Activated CD8-positive, alpha-beta T cell treated with anti-CD3 and anti-CD28 coated beads for 36 hours (primary cell): Measurements from ENCODE around the gene SIRT7. TPM values are rescaled to one million over a fixed set of nuclear protein-coding genes. Genes with fewer than 3 reads are reported as not detected.

Experiments used
- ATAC-seq: fragments of 200-7000 bp; cut with Tn5 transposase; one replicate; pipeline ENCODE4 v1.10.0; 2021; ENCODE audit warnings: mild to moderate bottlenecking, moderate library complexity
- CTCF ChIA-PET: fragments of 350-600 bp; sonication (Branson Sonifier 250); formaldehyde crosslinking; loops from one replicate; lab custom pipeline; 2021; ENCODE audit warnings: antibody characterized with exemption; lab: Charles Lee
- POLR2A ChIA-PET: fragments of 350-600 bp; sonication (Branson Sonifier 250); formaldehyde crosslinking; loops from one replicate; lab custom pipeline; 2021; ENCODE audit warnings: antibody characterized with exemption; lab: Charles Lee
- DNase-seq: peaks from one replicate; pipeline ENCODE4 v3.0.0-alpha.2; 2020
- H3K27ac Mint-ChIP-seq: one replicate; pipeline ENCODE4 v1.8.0; 2021; ENCODE audit warnings: mild to moderate bottlenecking, mixed read lengths
- H3K27me3 Mint-ChIP-seq: one replicate; pipeline ENCODE4 v1.8.0; 2021; ENCODE audit warnings: mixed read lengths
- H3K36me3 Mint-ChIP-seq: one replicate; pipeline ENCODE4 v1.8.0; 2021; ENCODE audit warnings: low read depth, mixed read lengths
- H3K4me1 Mint-ChIP-seq: one replicate; pipeline ENCODE4 v1.8.0; 2021; ENCODE audit warnings: low read depth, mixed read lengths
- H3K4me3 Mint-ChIP-seq: one replicate; pipeline ENCODE4 v1.8.0; 2021; ENCODE audit warnings: mild to moderate bottlenecking, moderate library complexity, mixed read lengths
- H3K9me3 Mint-ChIP-seq: one replicate; pipeline ENCODE4 v1.8.0; 2021; ENCODE audit warnings: mixed read lengths
- CTCF ChIP-seq: fragments of 200-600 bp; IDR thresholded peaks from one replicate; pipeline ENCODE4 v1.8.0; 2022; ENCODE audit warnings: antibody characterized with exemption, mild to moderate bottlenecking
- intact Hi-C: fragments of 100-400 bp; cut with micrococcal nuclease; formaldehyde crosslinking; loops from one replicate; pipeline ENCODE4 v1.10.0; 2022
- total RNA-seq, 2 experiments: library from RNA; stranded (reverse); gene quantifications; one replicate each; pipeline ENCODE4 v1.2.3, GENCODE V29; 2021

SIRT7 gene
- total RNA-seq, 2 experiments from 2014 or later: 28.1 to 32.0 TPM

- POLR2A ChIA-PET: interaction anchor here (0.8 to 2.8 kb wide), 3 partner anchors 9 to 68 kb away, joined by 3 to 12 read pairs (median 4); no protein-coding TSS in a partner anchor
- no peak for TF ChIP-seq CTCF
- DNase-seq: no peak
- Mint-ChIP-seq H3K36me3 (peaks cover 39% of the 10 kb centered on the region), H3K27ac (no peak overlapping the region), H3K4me1 (peaks cover 41% of the 10 kb centered on the region), H3K4me3 (peak overlapping the region; percentile 5), H3K27me3 (peaks cover 2% of the 10 kb centered on the region), H3K9me3 (no peaks in the 10 kb centered on the region)
- ATAC-seq: no peak
- CTCF ChIA-PET: interaction anchor here (1.0 to 1.6 kb wide), 2 partner anchors 64 to 86 kb away, joined by 3 to 4 read pairs; no protein-coding TSS in a partner anchor
- intact Hi-C loops: no loop called here
Measured at GRCh38 chr17:81934098-81934757, 16.3 kb upstream of the SIRT7 start.

DNA sequence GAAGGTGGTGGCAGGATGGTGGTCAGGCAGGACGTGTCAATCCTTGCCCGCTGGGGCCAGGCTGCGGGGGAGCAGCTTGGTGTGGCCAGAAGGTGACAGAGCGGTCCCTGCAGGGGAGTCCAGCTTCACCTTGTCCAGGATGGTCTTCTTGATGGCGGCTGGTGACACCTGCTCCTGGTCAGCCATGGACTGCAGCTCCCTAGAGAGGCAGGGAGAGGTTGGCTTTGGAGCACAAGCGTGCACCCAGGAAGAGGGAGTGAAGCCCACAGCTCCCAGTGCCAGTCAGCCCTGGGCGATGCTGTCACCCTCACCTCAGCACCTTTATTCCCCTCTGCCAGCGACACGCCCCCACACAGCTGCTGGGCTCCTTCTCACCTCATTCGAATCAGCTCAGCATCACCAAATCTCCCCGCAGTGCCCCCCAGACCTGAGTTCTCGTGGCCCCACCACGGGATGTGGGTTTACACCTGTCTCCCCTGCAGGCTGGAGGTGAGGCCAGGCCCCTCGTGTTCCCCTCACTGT lies 15.3 kb upstream of the SIRT7 start:
- intact Hi-C loops: no loop called here
- H3K36me3 Mint-ChIP-seq: peaks cover 39% of the 10 kb centered on the region
- no peak overlapping the region for H3K4me3 Mint-ChIP-seq
- peaks cover 43% of the 10 kb centered on the region for H3K4me1 Mint-ChIP-seq
- no peaks in the 10 kb centered on the region for H3K9me3 Mint-ChIP-seq
- ChIA-PET POLR2A (interaction anchor here (1.5 to 2.8 kb wide), 2 partner anchors 10 to 16 kb away, joined by 3 to 12 read pairs; no protein-coding TSS in a partner anchor), CTCF (interaction anchor here (1.0 kb wide), 1 partner anchor 87 kb away, joined by 3 read pairs; no protein-coding TSS in a partner anchor)
- TF ChIP-seq CTCF: no peak
- H3K27ac Mint-ChIP-seq: no peak overlapping the region
- H3K27me3 Mint-ChIP-seq: peaks cover 5% of the 10 kb centered on the region
- DNase-seq (peak; percentile 39), ATAC-seq (no peak)

GRCh38 chr17:81932333-81932983 lies 14.5 kb upstream of the SIRT7 start:
- DNase-seq (no peak), ATAC-seq (no peak)
- TF ChIP-seq CTCF: no peak
- Mint-ChIP-seq H3K36me3 (peaks cover 39% of the 10 kb centered on the region), H3K27ac (no peak overlapping the region), H3K9me3 (no peaks in the 10 kb centered on the region), H3K27me3 (peaks cover 5% of the 10 kb centered on the region), H3K4me3 (no peak overlapping the region), H3K4me1 (peaks cover 38% of the 10 kb centered on the region)
- CTCF ChIA-PET: interaction anchor here (2.2 kb wide), 1 partner anchor 27 kb away, joined by 7 read pairs; no protein-coding TSS in a partner anchor
- intact Hi-C loops: no loop called here
- POLR2A ChIA-PET: no interaction called here

- intact Hi-C loops: no loop called here
- no peak overlapping the region for H3K27ac Mint-ChIP-seq
Measured at GRCh38 chr17:81931557-81932332, 13.8 kb upstream of the SIRT7 start.

More at GRCh38 chr17:81931557-81932332, 13.8 kb upstream of the SIRT7 start:
- Mint-ChIP-seq H3K36me3 (peaks cover 39% of the 10 kb centered on the region), H3K4me3 (no peak overlapping the region), H3K9me3 (no peaks in the 10 kb centered on the region), H3K27me3 (peaks cover 5% of the 10 kb centered on the region), H3K4me1 (peaks cover 38% of the 10 kb centered on the region)
- TF ChIP-seq CTCF: no peak
- ATAC-seq: no peak
- DNase-seq: no peak
- CTCF ChIA-PET: interaction anchor here (2.2 kb wide), 1 partner anchor 28 kb away, joined by 7 read pairs; no protein-coding TSS in a partner anchor
- POLR2A ChIA-PET: interaction anchor here (0.8 to 1.4 kb wide), 2 partner anchors 60 to 167 kb away, joined by 3 to 5 read pairs; no protein-coding TSS in a partner anchor
